Osteoblast (primary cell): Measurements from ENCODE around the gene GLB1L2. TPM values are rescaled to one million over a fixed set of nuclear protein-coding genes. Genes with fewer than 3 reads are reported as not detected.

Experiments
- DNase-seq: peaks from one replicate; pipeline ENCODE4 v3.0.0; 2011; ENCODE audit warnings: low spot score, mixed read lengths; ENCODE audit not compliant: insufficient read length; ENCODE audit errors: missing footprints
- H2AFZ ChIP-seq: 2 replicates; pipeline ENCODE4 v1.6.0; 2011; ENCODE audit warnings: mild to moderate bottlenecking, low read length
- H3K27ac ChIP-seq: 2 replicates; pipeline ENCODE4 v1.5.1; 2011; ENCODE audit warnings: mild to moderate bottlenecking, low read depth, low read length, moderate library complexity
- H3K27me3 ChIP-seq: 2 replicates; pipeline ENCODE4 v1.6.0; 2012; ENCODE audit warnings: mild to moderate bottlenecking, control low read depth, inconsistent platforms, low read length, moderate library complexity; ENCODE audit not compliant: insufficient read depth
- H3K36me3 ChIP-seq: 2 replicates; pipeline ENCODE4 v1.5.1; 2011; ENCODE audit warnings: mild to moderate bottlenecking, low read length, control low read depth, moderate library complexity; ENCODE audit not compliant: insufficient read depth
- H3K4me1 ChIP-seq: 2 replicates; pipeline ENCODE4 v1.5.1; 2011; ENCODE audit warnings: mild to moderate bottlenecking, low read length, control low read depth, moderate library complexity; ENCODE audit not compliant: insufficient read depth
- H3K4me2 ChIP-seq: 2 replicates; pipeline ENCODE4 v1.6.0; 2011; ENCODE audit warnings: mild to moderate bottlenecking, low read length; ENCODE audit not compliant: insufficient read depth
- H3K4me3 ChIP-seq: fragments of 200-600 bp; sonication (generic); 3 replicates; pipeline ENCODE4 v1.5.1; 2012; ENCODE audit warnings: mild to moderate bottlenecking, low read length, inconsistent platforms; ENCODE audit not compliant: insufficient read depth
- H3K79me2 ChIP-seq: 2 replicates; pipeline ENCODE4 v1.6.0; 2012; ENCODE audit warnings: mild to moderate bottlenecking, low read length, control low read depth, inconsistent platforms; ENCODE audit not compliant: insufficient read depth
- H3K9me3 ChIP-seq: 2 replicates; pipeline ENCODE4 v1.5.1; 2011; ENCODE audit warnings: low read depth, low read length, control low read depth
- H4K20me1 ChIP-seq: 2 replicates; pipeline ENCODE4 v1.6.0; 2012; ENCODE audit warnings: mild to moderate bottlenecking, low read length, control low read depth; ENCODE audit not compliant: insufficient read depth
- CTCF ChIP-seq: IDR thresholded peaks from 2 replicates; pipeline ENCODE4 v1.5.1; 2011; ENCODE audit warnings: mild to moderate bottlenecking, low read depth, low read length, moderate library complexity; ENCODE audit errors: extremely low read depth
- total RNA-seq: library from RNA; depleted of rRNA; stranded (reverse); fragments of >200 nt; gene quantifications from 2 replicates; pipeline ENCODE4 v1.2.3, GENCODE V29; 2012

Gene GLB1L2
- total RNA-seq, 1 donor = 0.36 TPM

DNA sequence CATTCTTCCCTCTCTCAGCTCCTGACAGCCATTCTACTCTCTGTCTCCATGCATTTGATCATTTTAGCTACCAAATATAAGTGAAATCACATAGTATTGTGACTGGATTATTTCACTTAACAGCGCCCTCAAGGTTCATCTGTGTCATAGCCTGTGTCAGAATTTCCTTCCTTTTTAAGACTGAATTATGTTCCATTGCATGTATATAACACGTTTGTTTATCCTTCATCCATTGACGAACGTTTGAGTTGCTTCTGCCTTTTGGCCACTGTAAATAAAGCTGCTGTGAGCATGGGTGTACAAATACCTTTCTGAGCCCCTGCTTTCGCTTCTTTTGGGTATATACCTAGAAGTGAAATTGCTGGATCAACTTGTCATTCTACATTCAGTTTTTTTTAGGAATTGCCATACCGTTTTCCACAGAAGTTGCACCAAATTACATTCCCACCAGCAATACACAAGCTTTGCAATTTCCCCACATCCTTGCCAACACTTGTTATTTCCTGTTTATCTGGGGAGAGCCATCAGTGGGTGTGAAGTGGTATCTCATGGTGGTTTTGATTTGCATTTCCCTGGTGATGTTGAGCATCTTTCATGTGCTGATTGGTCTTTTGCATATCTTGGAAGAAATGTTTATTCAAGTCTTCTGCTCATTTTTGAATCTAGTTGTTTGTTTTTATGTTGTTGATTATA lies 17.5 kb downstream of the GLB1L2 start:
- Histone ChIP-seq H3K79me2 (no peaks in the 10 kb centered on the region), H3K36me3 (no peaks in the 10 kb centered on the region), H3K9me3 (no peaks in the 10 kb centered on the region), H4K20me1 (no peaks in the 10 kb centered on the region), H2AFZ (no peak overlapping the region), H3K4me2 (no peak overlapping the region), H3K27me3 (no peaks in the 10 kb centered on the region), H3K4me3 (no peak overlapping the region), H3K27ac (no peak overlapping the region), H3K4me1 (no peaks in the 10 kb centered on the region)
- TF ChIP-seq CTCF = no peak
- DNase-seq = no peak

DNA sequence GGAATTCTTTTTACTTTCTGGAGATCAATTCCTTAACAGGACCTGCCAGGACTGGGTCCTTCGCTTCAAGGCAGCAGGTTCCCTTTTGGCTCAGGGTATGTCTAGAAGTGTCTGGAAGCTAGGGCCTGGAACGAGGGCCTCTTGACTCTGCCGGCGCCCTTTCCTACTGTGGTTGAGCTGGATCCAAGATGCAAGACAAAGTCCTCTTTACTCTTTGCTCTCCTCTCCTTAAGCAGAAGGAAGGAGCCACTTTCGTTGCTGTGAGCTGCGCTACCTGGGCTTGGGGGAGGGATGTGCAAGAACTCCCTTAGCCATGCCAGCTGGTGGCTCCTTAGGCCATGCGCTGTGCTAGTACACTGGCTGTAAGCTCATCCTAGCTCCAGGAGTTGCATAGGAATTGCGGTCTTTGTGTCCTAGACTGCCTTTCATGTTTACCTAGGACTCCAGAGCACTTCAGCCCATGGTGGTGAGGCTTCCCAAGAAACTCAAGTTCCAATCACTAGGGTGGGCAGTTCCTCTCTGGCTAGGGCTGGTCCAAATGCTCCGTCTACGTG lies 18.1 kb downstream of the GLB1L2 start:
- TF ChIP-seq CTCF = no peak
- no peaks in the 10 kb centered on the region for H3K36me3 ChIP-seq
- H3K4me1 ChIP-seq = no peaks in the 10 kb centered on the region
- H3K9me3 ChIP-seq = no peaks in the 10 kb centered on the region
- H3K27ac ChIP-seq = no peak overlapping the region
- H3K4me3 ChIP-seq = no peak overlapping the region
- no peak overlapping the region for H2AFZ ChIP-seq
- H3K27me3 ChIP-seq = no peaks in the 10 kb centered on the region
- DNase-seq = no peak
- no peaks in the 10 kb centered on the region for H3K79me2 ChIP-seq
- H3K4me2 ChIP-seq = no peak overlapping the region
- H4K20me1 ChIP-seq = no peaks in the 10 kb centered on the region

GRCh38 chr11:134350381-134350780 lies 18.6 kb downstream of the GLB1L2 start:
- Histone ChIP-seq H3K4me2 (no peak overlapping the region), H3K4me1 (no peaks in the 10 kb centered on the region), H4K20me1 (no peaks in the 10 kb centered on the region), H3K27me3 (no peaks in the 10 kb centered on the region), H3K9me3 (no peaks in the 10 kb centered on the region), H3K27ac (no peak overlapping the region), H3K4me3 (no peak overlapping the region), H2AFZ (no peak overlapping the region), H3K36me3 (no peaks in the 10 kb centered on the region), H3K79me2 (no peaks in the 10 kb centered on the region)
- DNase-seq = no peak
- TF ChIP-seq CTCF = no peak

DNA sequence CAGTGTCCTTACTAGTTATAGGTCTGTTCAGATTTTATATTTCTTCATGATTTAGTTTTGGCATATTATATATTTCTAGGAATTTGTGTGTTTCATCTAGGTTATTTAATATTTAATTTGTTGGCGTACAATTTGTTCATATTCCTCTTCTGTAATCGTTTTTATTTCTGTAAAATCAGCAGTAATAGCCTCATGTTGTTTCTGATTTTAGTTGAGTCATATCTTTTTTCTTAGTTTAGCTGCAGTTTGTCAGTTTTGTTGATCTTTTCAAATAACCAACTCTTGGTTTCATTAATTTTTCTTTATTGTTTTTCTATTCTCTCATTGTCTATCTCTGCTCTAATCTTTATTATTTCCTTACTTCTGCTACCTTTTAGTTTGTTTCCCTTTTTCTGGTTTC lies 20.3 kb downstream of the GLB1L2 start:
- Histone ChIP-seq H3K4me1 (no peaks in the 10 kb centered on the region), H3K79me2 (no peaks in the 10 kb centered on the region), H4K20me1 (no peaks in the 10 kb centered on the region)

More for the DNA sequence above, 20.3 kb downstream of the GLB1L2 start:
- TF ChIP-seq CTCF = no peak
- no peak overlapping the region for H3K27ac ChIP-seq
- no peak overlapping the region for H3K4me3 ChIP-seq
- no peaks in the 10 kb centered on the region for H3K9me3 ChIP-seq
- no peaks in the 10 kb centered on the region for H3K27me3 ChIP-seq
- no peak for DNase-seq
- no peak overlapping the region for H2AFZ ChIP-seq
- H3K36me3 ChIP-seq = no peaks in the 10 kb centered on the region
- H3K4me2 ChIP-seq = no peak overlapping the region
